Nephron progenitor cell (in vitro differentiated cells): ENCODE results near the gene ITGAD.
"Not testable (repeated sequence)": the region's sequence is repeated elsewhere in the genome, so short reads cannot be mapped to it uniquely, and the experiment has no call there.

Experiments used
- DNase-seq: peaks from one replicate; pipeline ENCODE4 v3.0.0; 2021
- H3K27ac Mint-ChIP-seq: 2 replicates; pipeline ENCODE4 v1.8.0; 2021; ENCODE audit warnings: mild to moderate bottlenecking, moderate library complexity, mixed read lengths
- H3K27me3 Mint-ChIP-seq: 2 replicates; pipeline ENCODE4 v1.8.0; 2021; ENCODE audit warnings: mild to moderate bottlenecking, low read depth, mixed read lengths; ENCODE audit not compliant: poor library complexity
- H3K36me3 Mint-ChIP-seq: 2 replicates; pipeline ENCODE4 v1.8.0; 2021; ENCODE audit warnings: low read depth, mixed read lengths
- H3K4me1 Mint-ChIP-seq: 2 replicates; pipeline ENCODE4 v1.8.0; 2021; ENCODE audit warnings: mixed read lengths
- H3K4me3 Mint-ChIP-seq: 2 replicates; pipeline ENCODE4 v1.8.0; 2021; ENCODE audit warnings: mild to moderate bottlenecking, moderate library complexity, mixed read lengths
- H3K9me3 Mint-ChIP-seq: 2 replicates; pipeline ENCODE4 v1.8.0; 2021; ENCODE audit warnings: mild to moderate bottlenecking, moderate library complexity, mixed read lengths
- TF ChIP-seq, protein P1 (sequence below): fragments of 200-600 bp; sonication (generic); IDR thresholded peaks from 2 replicates; pipeline ENCODE4 v1.5.0; 2021; ENCODE audit warnings: antibody characterized with exemption

Gene ITGAD

DNA sequence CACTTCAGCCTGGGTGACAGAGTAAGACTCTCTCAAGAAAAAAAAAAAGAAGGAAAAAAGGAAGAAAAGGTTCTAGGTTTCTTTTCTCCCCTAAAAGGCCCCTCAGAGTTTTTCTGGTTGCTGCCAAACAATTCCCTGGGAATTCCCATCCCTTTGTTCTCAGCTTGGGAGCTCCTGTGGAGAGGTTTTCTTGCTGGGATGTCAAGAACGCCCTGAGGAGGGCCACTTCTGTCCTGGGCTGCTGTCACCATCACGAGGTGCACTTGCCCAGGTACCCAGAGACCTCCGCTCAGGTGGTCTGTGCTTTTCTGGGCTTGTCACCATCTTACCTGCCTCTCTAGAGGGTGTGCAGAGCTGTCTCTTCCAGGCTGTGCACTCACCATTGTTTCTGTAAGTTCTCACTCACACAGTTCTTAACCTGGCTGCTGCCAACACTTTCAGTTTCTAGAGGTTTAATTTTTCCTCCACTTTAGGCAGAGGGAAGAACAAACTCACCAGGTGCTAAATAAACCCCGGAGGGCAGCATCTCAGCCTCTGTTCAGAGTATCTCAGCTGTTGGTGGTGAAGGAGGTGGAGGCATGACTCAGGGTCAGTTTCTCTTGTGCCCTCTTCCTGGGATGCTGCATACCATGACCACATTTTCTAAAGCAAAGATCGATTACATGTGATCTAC, 37.4 kb downstream of the ITGAD start:
- Mint-ChIP-seq H3K27ac (no peak overlapping the region), H3K27me3 (peaks cover 29% of the 10 kb centered on the region), H3K4me1 (peaks cover 15% of the 10 kb centered on the region), H3K4me3 (no peak overlapping the region), H3K9me3 (no peaks in the 10 kb centered on the region), H3K36me3 (no peaks in the 10 kb centered on the region)
- TF ChIP-seq, protein P1, sequence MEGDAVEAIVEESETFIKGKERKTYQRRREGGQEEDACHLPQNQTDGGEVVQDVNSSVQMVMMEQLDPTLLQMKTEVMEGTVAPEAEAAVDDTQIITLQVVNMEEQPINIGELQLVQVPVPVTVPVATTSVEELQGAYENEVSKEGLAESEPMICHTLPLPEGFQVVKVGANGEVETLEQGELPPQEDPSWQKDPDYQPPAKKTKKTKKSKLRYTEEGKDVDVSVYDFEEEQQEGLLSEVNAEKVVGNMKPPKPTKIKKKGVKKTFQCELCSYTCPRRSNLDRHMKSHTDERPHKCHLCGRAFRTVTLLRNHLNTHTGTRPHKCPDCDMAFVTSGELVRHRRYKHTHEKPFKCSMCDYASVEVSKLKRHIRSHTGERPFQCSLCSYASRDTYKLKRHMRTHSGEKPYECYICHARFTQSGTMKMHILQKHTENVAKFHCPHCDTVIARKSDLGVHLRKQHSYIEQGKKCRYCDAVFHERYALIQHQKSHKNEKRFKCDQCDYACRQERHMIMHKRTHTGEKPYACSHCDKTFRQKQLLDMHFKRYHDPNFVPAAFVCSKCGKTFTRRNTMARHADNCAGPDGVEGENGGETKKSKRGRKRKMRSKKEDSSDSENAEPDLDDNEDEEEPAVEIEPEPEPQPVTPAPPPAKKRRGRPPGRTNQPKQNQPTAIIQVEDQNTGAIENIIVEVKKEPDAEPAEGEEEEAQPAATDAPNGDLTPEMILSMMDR = no peak
- no peak for DNase-seq

DNA sequence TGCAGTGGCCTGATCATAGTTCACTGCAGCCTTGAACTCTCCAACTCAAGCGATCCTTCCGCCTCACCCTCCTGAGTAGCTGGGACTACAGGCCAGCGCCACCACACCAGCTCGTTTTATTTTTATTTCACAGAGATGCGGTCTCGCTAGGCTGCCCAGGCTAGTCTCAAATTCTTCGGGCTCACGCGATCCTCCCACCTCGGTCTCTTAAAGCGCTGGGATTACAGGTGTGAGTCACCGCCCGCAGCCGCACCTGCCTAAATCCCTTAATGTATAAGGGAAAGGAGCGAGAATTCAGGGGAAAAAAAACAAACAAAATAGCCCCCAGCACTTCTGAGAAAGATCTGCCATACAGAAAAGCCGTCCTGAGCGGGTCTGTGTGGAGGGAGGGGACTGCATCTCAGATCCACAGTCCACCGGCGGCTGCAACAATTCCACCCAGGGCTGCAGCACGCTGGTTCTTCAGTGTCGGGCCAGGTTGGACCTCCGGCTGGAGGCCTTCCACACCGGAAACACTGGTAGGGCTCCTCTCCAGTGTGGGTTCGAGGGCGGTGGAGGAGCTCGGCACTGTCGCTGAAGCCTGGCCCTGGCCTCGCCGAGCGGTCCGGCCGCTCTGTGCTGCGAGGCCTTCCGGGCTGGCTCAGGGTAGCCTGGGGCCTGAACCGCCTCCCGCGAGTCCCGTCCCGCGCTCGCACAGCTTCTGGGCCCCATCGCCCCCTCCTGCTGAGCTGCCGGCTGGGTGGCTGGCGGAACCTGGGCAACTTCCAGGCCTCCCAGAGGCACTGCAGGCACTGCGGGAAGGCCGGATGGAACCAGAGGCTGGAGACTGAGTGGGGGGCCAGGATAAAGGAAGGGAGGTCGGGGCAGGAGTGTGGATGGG, 42.4 kb downstream of the ITGAD start:
- TF ChIP-seq, protein P1 = no peak
- no peak overlapping the region for H3K27ac Mint-ChIP-seq
- H3K27me3 Mint-ChIP-seq = peaks cover 6% of the 10 kb centered on the region
- DNase-seq = no peak
- peaks cover 15% of the 10 kb centered on the region for H3K4me1 Mint-ChIP-seq
- no peaks in the 10 kb centered on the region for H3K9me3 Mint-ChIP-seq
- H3K36me3 Mint-ChIP-seq = no peaks in the 10 kb centered on the region
- H3K4me3 Mint-ChIP-seq = no peak overlapping the region

DNA sequence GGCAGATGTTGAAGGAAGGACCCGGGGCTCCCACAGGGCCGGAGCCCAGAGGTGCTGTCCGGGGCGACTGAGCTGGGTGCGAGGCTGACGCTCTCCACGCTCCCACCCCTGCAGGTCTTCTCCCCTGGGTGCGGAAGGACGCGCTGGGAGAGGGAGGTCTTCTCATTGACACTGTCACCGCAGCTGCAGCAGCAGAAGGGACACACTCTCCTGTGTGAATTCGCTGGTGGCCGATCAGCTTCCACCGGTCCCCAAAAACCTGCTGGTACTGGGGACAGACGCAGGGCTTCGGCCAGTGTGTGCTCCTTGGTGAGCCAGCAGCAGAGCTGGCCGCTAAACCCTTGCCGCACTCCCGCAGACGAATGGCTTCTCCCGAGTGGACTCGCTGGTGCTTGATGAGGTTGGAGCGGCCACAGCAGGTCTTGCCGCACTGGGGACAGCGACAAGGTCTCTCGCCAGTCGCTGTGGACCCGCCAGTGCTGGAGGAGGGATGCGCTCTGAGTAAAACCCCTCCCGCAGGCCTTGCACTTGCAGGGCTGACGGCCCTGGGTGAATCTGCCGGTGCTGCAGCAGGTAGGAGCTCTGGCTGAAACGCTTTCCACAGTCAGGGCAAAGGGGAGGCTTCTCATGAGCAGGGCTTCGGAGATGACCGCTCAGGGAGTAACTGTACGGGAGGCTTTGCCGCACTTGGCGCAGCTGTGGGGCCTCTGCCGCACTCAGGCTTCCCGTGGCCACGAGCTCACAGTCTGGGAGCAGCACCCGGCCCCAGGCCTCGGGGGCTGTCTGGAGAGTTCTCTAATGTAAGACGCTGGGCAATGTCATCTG, 43.3 kb downstream of the ITGAD start:
- H3K27me3 Mint-ChIP-seq = peaks cover under 1% of the 10 kb centered on the region
- H3K27ac Mint-ChIP-seq = no peak overlapping the region
- H3K4me1 Mint-ChIP-seq = peaks cover 15% of the 10 kb centered on the region
- no peaks in the 10 kb centered on the region for H3K36me3 Mint-ChIP-seq
- H3K4me3 Mint-ChIP-seq = no peak overlapping the region
- TF ChIP-seq, protein P1 = no peak
- no peak for DNase-seq
- H3K9me3 Mint-ChIP-seq = no peaks in the 10 kb centered on the region

DNA sequence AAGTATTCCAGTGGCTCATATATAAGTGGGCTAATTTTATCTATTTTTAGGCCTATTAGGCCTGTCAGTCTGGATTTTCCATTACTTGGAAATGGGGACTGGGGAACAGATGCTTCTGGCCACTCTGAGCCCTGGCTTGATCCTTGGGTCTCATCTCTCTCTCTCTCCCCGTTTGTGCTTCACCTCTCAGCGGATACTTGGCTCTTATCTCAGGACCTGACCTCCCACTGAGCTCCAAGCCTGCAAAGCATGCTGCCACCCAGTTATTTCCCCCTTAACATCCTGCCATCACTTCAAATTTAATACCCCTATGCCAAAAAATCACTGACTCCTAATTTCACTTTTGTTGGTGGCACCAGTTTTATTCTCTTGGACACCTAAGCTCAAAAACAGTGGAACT, 45.3 kb downstream of the ITGAD start:
- H3K36me3 Mint-ChIP-seq = no peaks in the 10 kb centered on the region
- no peak for DNase-seq
- no peak overlapping the region for H3K27ac Mint-ChIP-seq
- no peak overlapping the region for H3K4me3 Mint-ChIP-seq
- no peaks in the 10 kb centered on the region for H3K9me3 Mint-ChIP-seq
- peaks cover 21% of the 10 kb centered on the region for H3K4me1 Mint-ChIP-seq
- TF ChIP-seq, protein P1 = no peak
- H3K27me3 Mint-ChIP-seq = no peaks in the 10 kb centered on the region

DNA sequence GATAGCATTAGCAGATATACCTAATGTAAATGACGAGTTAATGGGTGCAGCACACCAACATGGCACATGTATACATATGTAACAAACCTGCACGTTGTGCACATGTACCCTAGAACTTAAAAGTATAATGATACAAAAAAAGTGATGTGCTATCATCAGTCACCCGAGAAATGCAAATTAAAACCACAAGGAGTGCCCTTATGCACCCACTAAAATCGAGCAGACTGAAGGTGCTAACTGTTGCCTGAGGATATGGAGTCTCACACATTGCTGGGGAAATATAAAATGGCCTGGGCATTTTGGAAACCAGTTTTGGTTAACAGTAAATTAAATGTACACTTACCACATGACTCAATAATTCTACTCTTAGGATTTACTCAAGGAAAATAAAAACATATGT, 45.9 kb downstream of the ITGAD start:
- DNase-seq, H3K27ac Mint-ChIP-seq, H3K27me3 Mint-ChIP-seq, H3K4me3 Mint-ChIP-seq, H3K9me3 Mint-ChIP-seq, H3K36me3 Mint-ChIP-seq: not testable (repeated sequence)
- peaks cover 15% of the 10 kb centered on the region for H3K4me1 Mint-ChIP-seq

DNA sequence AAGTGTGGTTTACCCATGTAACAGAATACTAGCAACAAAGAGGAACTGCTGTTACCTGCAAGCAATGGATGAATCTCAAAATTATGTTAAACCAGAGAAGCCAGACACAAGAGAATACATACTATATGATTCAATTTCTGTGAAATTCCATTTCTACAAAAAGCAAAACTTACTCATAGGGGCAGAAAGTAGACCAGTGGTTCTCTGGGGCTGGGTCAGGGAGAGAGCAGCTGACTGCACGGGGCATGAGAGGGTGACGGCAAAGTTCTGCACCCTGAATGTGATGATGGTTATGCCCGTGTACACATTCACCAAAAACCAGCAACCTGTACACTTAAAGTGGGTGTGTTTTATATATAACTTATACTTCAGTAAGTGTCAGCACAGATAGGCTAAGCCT, 46.4 kb downstream of the ITGAD start:
- no peak for DNase-seq
- peaks cover 13% of the 10 kb centered on the region for H3K4me1 Mint-ChIP-seq

More for the DNA sequence above, 46.4 kb downstream of the ITGAD start:
- Mint-ChIP-seq H3K36me3 (no peaks in the 10 kb centered on the region), H3K9me3 (no peaks in the 10 kb centered on the region), H3K27ac (no peak overlapping the region), H3K27me3 (peaks cover 1% of the 10 kb centered on the region), H3K4me3 (no peak overlapping the region)
- TF ChIP-seq, protein P1 = no peak
